Measurements from ENCODE around the gene POLR1A.
A peak's percentile ranks its signal among the peaks of the same experiment; 100 is the strongest.

The POLR1A gene

DNA sequence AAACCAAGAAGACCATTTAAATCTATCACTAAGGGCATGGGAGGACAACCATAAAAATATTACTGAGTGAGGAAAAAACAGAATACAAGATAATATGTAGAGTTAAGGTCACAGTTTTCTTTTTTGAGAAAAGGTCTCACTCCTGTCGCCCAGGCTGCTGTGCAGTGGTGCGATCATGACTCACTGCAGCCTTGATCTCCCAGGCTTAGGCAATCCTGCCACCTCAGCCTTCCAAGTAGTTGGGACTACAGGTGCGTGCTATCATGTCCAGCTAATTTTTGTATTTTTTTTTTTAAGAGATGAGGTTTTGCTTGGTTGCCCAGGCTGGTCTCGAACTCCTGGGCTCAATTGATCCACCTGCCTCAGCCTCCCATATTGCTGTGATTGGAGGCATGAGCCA, 24.0 kb downstream of the POLR1A start:
- TF ChIP-seq SCRT1 (tag by site-specific recombination; IDR thresholded peaks at IDR 0.05; ENCODE audit: borderline replicate concordance): no peak
- no peak overlapping the region for H3K4me3 ChIP-seq (ENCODE audit: low read depth, low read length)
- no peaks in the 10 kb centered on the region for H3K9me3 ChIP-seq (ENCODE audit: control insufficient read depth, insufficient read depth, low read depth, low read length)
- no peaks in the 10 kb centered on the region for H3K4me1 ChIP-seq (ENCODE audit: control insufficient read depth, insufficient read depth, low read length)
- POLR2A ChIA-PET: interaction anchor here (0.7 kb wide), 1 partner anchor 255 kb away, joined by 5 read pairs; no protein-coding TSS in a partner anchor
- H3K36me3 ChIP-seq (ENCODE audit: control insufficient read depth in 2 of 2, insufficient read depth in 1 of 2, low read length in 2 of 2): peaks cover 26 to 77% of the 10 kb centered on the region in 2 experiments
- H3K27ac ChIP-seq (ENCODE audit: extremely low read depth, low read depth, low read length): no peak overlapping the region
- CTCF ChIA-PET: interaction anchor here (0.6 to 9.4 kb wide), 3 partner anchors 192 to 697 kb away, joined by 3 to 216 read pairs (median 5); no protein-coding TSS in a partner anchor

DNA sequence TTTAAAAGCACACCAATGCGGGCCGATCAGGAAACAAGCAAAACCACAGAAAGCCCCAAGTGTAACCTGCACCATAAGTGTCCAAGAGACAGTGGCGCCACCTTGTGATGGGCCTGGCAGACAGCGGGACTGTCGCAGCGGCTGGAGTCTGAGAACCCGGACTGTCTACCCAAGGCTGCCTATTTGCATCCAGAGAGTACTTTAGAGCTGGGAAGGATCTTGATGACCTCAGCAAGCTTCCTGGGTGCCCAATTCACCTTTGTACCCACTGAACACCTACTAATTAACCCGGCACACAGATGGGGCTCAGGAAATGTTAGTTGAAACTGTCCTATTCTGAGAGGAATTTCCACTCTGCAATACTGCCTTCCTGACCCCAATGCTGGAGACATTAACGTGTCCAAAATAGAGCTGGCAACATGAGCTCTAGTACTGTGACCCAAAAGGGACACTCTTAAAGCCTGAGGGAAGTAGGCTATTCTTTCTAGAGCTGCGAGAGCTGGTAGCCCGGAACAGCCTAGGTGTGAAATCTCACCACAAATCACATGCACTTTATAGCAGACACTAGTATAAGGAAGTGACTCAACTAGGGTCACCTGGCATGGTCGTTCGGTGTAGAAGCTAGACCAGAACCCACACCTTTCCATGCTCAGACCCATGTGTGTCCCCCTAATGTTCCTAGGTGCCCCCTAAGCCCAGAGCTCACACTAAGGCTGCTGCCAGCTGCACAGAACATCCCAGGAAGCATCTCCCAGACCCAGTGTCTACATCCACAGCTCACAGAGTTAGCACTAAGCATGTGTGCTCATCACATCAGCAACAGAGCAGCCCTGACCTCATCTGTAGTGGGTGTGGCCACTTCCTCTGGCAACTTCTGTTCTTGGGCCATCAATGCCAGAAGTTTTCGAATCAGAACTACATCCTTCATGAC, 25.4 kb downstream of the POLR1A start:
- Histone ChIP-seq H3K4me3 (ENCODE audit: low read depth, low read length) (no peak overlapping the region), H3K36me3 (ENCODE audit: control insufficient read depth in 2 of 2, insufficient read depth in 1 of 2, low read length in 2 of 2) (peaks cover 19 to 74% of the 10 kb centered on the region in 2 experiments), H3K9me3 (ENCODE audit: control insufficient read depth, insufficient read depth, low read depth, low read length) (no peaks in the 10 kb centered on the region), H3K4me1 (ENCODE audit: control insufficient read depth, insufficient read depth, low read length) (no peaks in the 10 kb centered on the region), H3K27ac (ENCODE audit: extremely low read depth, low read depth, low read length) (no peak overlapping the region)
- TF ChIP-seq CTCF (tag by site-specific recombination; IDR thresholded peaks at IDR 0.05): peak; percentile 54
- TF ChIP-seq ZNF654 (tag by site-specific recombination; IDR thresholded peaks at IDR 0.05; ENCODE audit: low read depth): peak; percentile 57
- no peak for TF ChIP-seq ZNF791 (tag by site-specific recombination; IDR thresholded peaks at IDR 0.05)
- ChIA-PET CTCF (interaction anchor here (0.6 to 9.4 kb wide), 38 partner anchors 8 to 423 kb away, joined by 3 to 216 read pairs (median 4); partner anchors contain the start of gene ST3GAL5), POLR2A (no interaction called here)

DNA sequence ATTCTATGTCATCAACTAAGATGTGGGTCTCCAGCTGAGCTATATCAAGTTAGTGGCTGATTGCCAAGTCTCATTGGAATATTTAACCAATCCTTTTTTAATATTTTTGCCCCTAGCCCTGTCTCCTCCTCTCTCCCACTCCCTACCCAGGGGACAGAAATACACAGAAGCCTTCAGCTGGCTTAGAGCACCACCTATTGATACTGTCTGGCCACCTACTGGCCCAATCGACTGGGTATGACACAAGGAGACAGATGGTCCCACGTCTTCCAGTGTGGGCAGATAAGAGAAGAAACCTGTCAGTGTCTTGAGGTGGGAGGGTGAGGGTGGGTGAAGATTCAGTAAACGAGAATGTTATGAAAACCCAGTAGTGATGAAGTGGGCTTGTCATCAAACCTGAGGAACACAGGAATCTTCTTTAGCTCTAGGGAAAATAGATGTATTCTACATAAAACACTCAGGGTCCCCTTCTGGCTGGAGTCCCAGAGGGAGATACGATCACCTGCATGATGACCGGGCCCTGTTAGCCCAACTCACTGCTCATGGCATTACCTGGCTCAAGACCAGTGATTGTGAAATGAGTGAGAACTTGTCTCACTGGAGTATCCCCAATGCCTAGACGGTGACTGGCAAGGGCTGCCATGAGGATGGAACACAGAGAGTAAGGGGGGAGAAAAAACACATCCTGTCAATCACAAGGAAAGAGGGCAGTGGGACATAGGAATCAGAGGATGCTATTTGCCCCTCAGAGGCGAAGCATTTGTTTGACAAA, 26.7 kb downstream of the POLR1A start:
- Histone ChIP-seq H3K4me3 (ENCODE audit: low read depth, low read length) (no peak overlapping the region), H3K36me3 (ENCODE audit: control insufficient read depth in 2 of 2, insufficient read depth in 1 of 2, low read length in 2 of 2) (peaks cover 17 to 82% of the 10 kb centered on the region in 2 experiments), H3K9me3 (ENCODE audit: control insufficient read depth, insufficient read depth, low read depth, low read length) (no peaks in the 10 kb centered on the region), H3K27ac (ENCODE audit: extremely low read depth, low read depth, low read length) (no peak overlapping the region), H3K4me1 (ENCODE audit: control insufficient read depth, insufficient read depth, low read length) (no peaks in the 10 kb centered on the region)
- ChIA-PET CTCF (interaction anchor here (0.6 to 9.4 kb wide), 22 partner anchors 10 to 431 kb away, joined by 3 to 216 read pairs (median 5); partner anchors contain the start of gene ST3GAL5), POLR2A (no interaction called here)
- TF ChIP-seq, protein P1, sequence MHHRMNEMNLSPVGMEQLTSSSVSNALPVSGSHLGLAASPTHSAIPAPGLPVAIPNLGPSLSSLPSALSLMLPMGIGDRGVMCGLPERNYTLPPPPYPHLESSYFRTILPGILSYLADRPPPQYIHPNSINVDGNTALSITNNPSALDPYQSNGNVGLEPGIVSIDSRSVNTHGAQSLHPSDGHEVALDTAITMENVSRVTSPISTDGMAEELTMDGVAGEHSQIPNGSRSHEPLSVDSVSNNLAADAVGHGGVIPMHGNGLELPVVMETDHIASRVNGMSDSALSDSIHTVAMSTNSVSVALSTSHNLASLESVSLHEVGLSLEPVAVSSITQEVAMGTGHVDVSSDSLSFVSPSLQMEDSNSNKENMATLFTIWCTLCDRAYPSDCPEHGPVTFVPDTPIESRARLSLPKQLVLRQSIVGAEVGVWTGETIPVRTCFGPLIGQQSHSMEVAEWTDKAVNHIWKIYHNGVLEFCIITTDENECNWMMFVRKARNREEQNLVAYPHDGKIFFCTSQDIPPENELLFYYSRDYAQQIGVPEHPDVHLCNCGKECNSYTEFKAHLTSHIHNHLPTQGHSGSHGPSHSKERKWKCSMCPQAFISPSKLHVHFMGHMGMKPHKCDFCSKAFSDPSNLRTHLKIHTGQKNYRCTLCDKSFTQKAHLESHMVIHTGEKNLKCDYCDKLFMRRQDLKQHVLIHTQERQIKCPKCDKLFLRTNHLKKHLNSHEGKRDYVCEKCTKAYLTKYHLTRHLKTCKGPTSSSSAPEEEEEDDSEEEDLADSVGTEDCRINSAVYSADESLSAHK (tag by site-specific recombination; IDR thresholded peaks at IDR 0.05): no peak
- TF ChIP-seq ZNF341 (tag by site-specific recombination; IDR thresholded peaks at IDR 0.05; ENCODE audit: low read depth) (no peak), SCRT1 (tag by site-specific recombination; IDR thresholded peaks at IDR 0.05; ENCODE audit: borderline replicate concordance) (no peak), ZNF654 (tag by site-specific recombination; IDR thresholded peaks at IDR 0.05; ENCODE audit: low read depth) (peak; percentile 21; the same call in 1 of the 2 replicates), ZIC2 (tag by site-specific recombination; IDR thresholded peaks at IDR 0.05) (no peak), ZFHX2 (tag by site-specific recombination; conservative IDR thresholded peaks at IDR 0.05) (peak; percentile 20; the same call in 1 of the 2 replicates), FEZF1 (tag by site-specific recombination; IDR thresholded peaks at IDR 0.05) (no peak), GLIS2 (tag by site-specific recombination; IDR thresholded peaks at IDR 0.05) (no peak), ZNF19 (tag by site-specific recombination; IDR thresholded peaks at IDR 0.05; ENCODE audit: low read depth) (no peak), ZNF398 (tag by site-specific recombination; IDR thresholded peaks at IDR 0.05) (no peak), CTCF (tag by site-specific recombination; IDR thresholded peaks at IDR 0.05) (peak; percentile 52), YY2 (tag by site-specific recombination; IDR thresholded peaks at IDR 0.05) (no peak), EGR2 (tag by site-specific recombination; IDR thresholded peaks at IDR 0.05; ENCODE audit: low read depth) (peak; percentile 57; the same call in 1 of the 2 replicates)
- TF ChIP-seq, protein P2, sequence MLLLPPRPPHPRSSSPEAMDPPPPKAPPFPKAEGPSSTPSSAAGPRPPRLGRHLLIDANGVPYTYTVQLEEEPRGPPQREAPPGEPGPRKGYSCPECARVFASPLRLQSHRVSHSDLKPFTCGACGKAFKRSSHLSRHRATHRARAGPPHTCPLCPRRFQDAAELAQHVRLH (tag by site-specific recombination; IDR thresholded peaks at IDR 0.05): no peak
